IMR-90 (cell line): ENCODE data around the gene CPLX4. TPM values are rescaled to one million over a fixed set of nuclear protein-coding genes. Genes with fewer than 3 reads are reported as not detected.

Source experiments
- ATAC-seq: fragments of 200-7000 bp; cut with Tn5 transposase; 2 replicates; pipeline ENCODE4 v1.9.1; 2020; ENCODE audit warnings: low read depth, mild to moderate bottlenecking, moderate library complexity
- BruUV-seq: library from RNA; stranded (reverse); fragments of 400-500 nt; replicated peaks from 2 replicates; lab custom pipeline; 2021; lab: Mats Ljungman, UMichigan
- CTCF ChIA-PET: fragments of 300-600 bp; formaldehyde crosslinking; extraction: SDS; loops from one replicate; lab custom pipeline; 2021; ENCODE audit warnings: antibody characterized with exemption; lab: Yijun Ruan, JAX
- POLR2A ChIA-PET: fragments of 300-600 bp; sonication (Branson Sonifier 250); formaldehyde crosslinking; loops from one replicate; lab custom pipeline; 2022; ENCODE audit warnings: antibody characterized with exemption; ENCODE audit not compliant: unreplicated experiment; lab: Charles Lee
- DNase-seq: peaks from one replicate; pipeline ENCODE4 v3.0.0; 2013
- H2AFZ ChIP-seq: replicated peaks from 2 replicates; pipeline ENCODE3; 2013; ENCODE audit warnings: low read length, mild to moderate bottlenecking; ENCODE audit not compliant: poor library complexity
- H2AK5ac ChIP-seq: 2 replicates; pipeline ENCODE4 v1.6.1; 2013; ENCODE audit warnings: low read depth, low read length, inconsistent platforms
- H2AK9ac ChIP-seq: replicated peaks from 2 replicates; pipeline ENCODE3; 2013; ENCODE audit warnings: mild to moderate bottlenecking, low read depth, low read length, moderate library complexity; ENCODE audit not compliant: poor library complexity
- H2BK120ac ChIP-seq: 2 replicates; pipeline ENCODE4 v1.6.1; 2013; ENCODE audit warnings: low read depth, low read length, inconsistent platforms
- H2BK15ac ChIP-seq: 3 replicates; pipeline ENCODE4 v1.6.1; 2013; ENCODE audit warnings: low read depth, low read length, inconsistent platforms
- H2BK20ac ChIP-seq: 2 replicates; pipeline ENCODE4 v1.6.1; 2013; ENCODE audit warnings: low read depth, mild to moderate bottlenecking, inconsistent platforms, low read length, moderate library complexity
- H2BK5ac ChIP-seq: 2 replicates; pipeline ENCODE4 v1.6.1; 2013; ENCODE audit warnings: mild to moderate bottlenecking, low read depth, low read length, inconsistent platforms; ENCODE audit not compliant: poor library complexity, severe bottlenecking
- H3K14ac ChIP-seq: replicated peaks from 2 replicates; pipeline ENCODE4 v1.6.1; 2013; ENCODE audit warnings: low read depth, low read length, inconsistent platforms
- H3K18ac ChIP-seq: 2 replicates; pipeline ENCODE4 v1.6.1; 2013; ENCODE audit warnings: low read depth, low read length, control low read depth
- H3K23ac ChIP-seq: 2 replicates; pipeline ENCODE4 v1.6.1; 2013; ENCODE audit warnings: low read depth, low read length, inconsistent platforms
- H3K27ac ChIP-seq: 2 replicates; pipeline ENCODE4 v1.5.1; 2013; ENCODE audit warnings: mild to moderate bottlenecking, control low read depth, low read length; ENCODE audit not compliant: insufficient read depth
- H3K27me3 ChIP-seq: 2 replicates; pipeline ENCODE4 v1.6.1; 2013; ENCODE audit warnings: low read length; ENCODE audit not compliant: control insufficient read depth, insufficient read depth
- H3K36me3 ChIP-seq: 2 replicates; pipeline ENCODE4 v1.6.1; 2013; ENCODE audit warnings: low read length, mixed read lengths; ENCODE audit not compliant: control insufficient read depth, insufficient read depth
- H3K4ac ChIP-seq: 2 replicates; pipeline ENCODE4 v1.6.1; 2013; ENCODE audit warnings: low read depth, low read length, inconsistent platforms
- H3K4me1 ChIP-seq: 2 replicates; pipeline ENCODE4 v1.6.1; 2013; ENCODE audit warnings: low read length, mixed read lengths; ENCODE audit not compliant: control insufficient read depth, insufficient read depth
- H3K4me2 ChIP-seq: 2 replicates; pipeline ENCODE4 v1.6.1; 2013; ENCODE audit warnings: low read depth, mild to moderate bottlenecking, control low read depth, low read length, moderate library complexity
- H3K4me3 ChIP-seq: 2 replicates; pipeline ENCODE4 v1.5.1; 2013; ENCODE audit warnings: low read depth, mild to moderate bottlenecking, control low read depth, low read length, moderate library complexity; ENCODE audit not compliant: insufficient read depth
- H3K56ac ChIP-seq: 2 replicates; pipeline ENCODE4 v1.6.1; 2013; ENCODE audit warnings: low read length, inconsistent platforms; ENCODE audit not compliant: insufficient read depth; ENCODE audit errors: extremely low read depth
- H3K79me1 ChIP-seq, 2 experiments: 2 replicates each; pipeline ENCODE4 v1.6.1; 2013; ENCODE audit warnings: low read length in 2 of 2, inconsistent platforms in 1 of 2, low read depth in 1 of 2
- H3K9ac ChIP-seq: 2 replicates; pipeline ENCODE4 v1.6.1; 2013; ENCODE audit warnings: low read depth, low read length, control low read depth
- H3K9me1 ChIP-seq: 2 replicates; pipeline ENCODE4 v1.6.1; 2013; ENCODE audit warnings: low read length, inconsistent platforms; ENCODE audit not compliant: insufficient read depth
- H3K9me3 ChIP-seq: 2 replicates; pipeline ENCODE4 v1.6.1; 2013; ENCODE audit warnings: low read length; ENCODE audit not compliant: control insufficient read depth, insufficient read depth
- H4K20me1 ChIP-seq: 2 replicates; pipeline ENCODE4 v1.6.1; 2013; ENCODE audit warnings: low read length, inconsistent platforms; ENCODE audit not compliant: insufficient read depth
- H4K5ac ChIP-seq: 2 replicates; pipeline ENCODE4 v1.6.1; 2013; ENCODE audit warnings: mild to moderate bottlenecking, low read depth, low read length, control low read depth
- H4K8ac ChIP-seq, 2 experiments: 2 replicates each; pipeline ENCODE4 v1.6.1; 2013; ENCODE audit warnings: low read depth in 2 of 2, low read length in 2 of 2, control low read depth in 1 of 2, inconsistent platforms in 1 of 2
- H4K91ac ChIP-seq: 2 replicates; pipeline ENCODE4 v1.6.1; 2013; ENCODE audit warnings: low read depth, low read length, inconsistent platforms; ENCODE audit not compliant: insufficient read depth
- BHLHE40 ChIP-seq: fragments of 150-350 bp; IDR thresholded peaks from 2 replicates; pipeline ENCODE4 v1.6.1; 2016; ENCODE audit warnings: mild to moderate bottlenecking, low read depth, low read length
- CEBPB ChIP-seq: IDR thresholded peaks from 2 replicates; pipeline ENCODE4 v1.6.1; 2012; ENCODE audit warnings: low read depth, low read length, improper control_type of control experiment
- CHD1 ChIP-seq: IDR thresholded peaks from 2 replicates; pipeline ENCODE4 v1.6.1; 2012; ENCODE audit warnings: low read depth, low read length, improper control_type of control experiment
- FOS ChIP-seq: fragments of 150-350 bp; IDR thresholded peaks from 2 replicates; pipeline ENCODE4 v1.6.1; 2016; ENCODE audit warnings: low read depth, low read length
- MAFK ChIP-seq: IDR thresholded peaks from 2 replicates; pipeline ENCODE4 v1.6.1; 2012; ENCODE audit warnings: low read depth, low read length, improper control_type of control experiment
- MAZ ChIP-seq: IDR thresholded peaks from 2 replicates; pipeline ENCODE4 v1.6.1; 2012; ENCODE audit warnings: low read depth, mild to moderate bottlenecking, low read length, improper control_type of control experiment, moderate library complexity, borderline replicate concordance
- NFE2L2 ChIP-seq: fragments of 150-350 bp; IDR thresholded peaks from 2 replicates; pipeline ENCODE4 v1.6.1; 2016; ENCODE audit warnings: low read depth, mild to moderate bottlenecking, low read length
- POLR2A ChIP-seq: IDR thresholded peaks from 2 replicates; pipeline ENCODE4 v1.6.1; 2012; ENCODE audit warnings: mild to moderate bottlenecking, low read depth, low read length
- RCOR1 ChIP-seq: IDR thresholded peaks from 2 replicates; pipeline ENCODE4 v1.6.1; 2012; ENCODE audit warnings: mild to moderate bottlenecking, low read length, improper control_type of control experiment; ENCODE audit not compliant: insufficient replicate concordance
- SMC3 ChIP-seq: fragments of 150-350 bp; IDR thresholded peaks from 2 replicates; pipeline ENCODE4 v1.6.1; 2016; ENCODE audit warnings: low read depth, mild to moderate bottlenecking, antibody characterized with exemption, low read length, moderate library complexity
- USF2 ChIP-seq: fragments of 150-350 bp; IDR thresholded peaks from 2 replicates; pipeline ENCODE4 v1.6.1; 2017; ENCODE audit warnings: mild to moderate bottlenecking, antibody characterized with exemption, low read length, low read depth
- WGBS, 2 experiments: methylation state at CpG; one replicate each; pipeline versions ENCODE4 v1.1.5 to v1.1.7; 2013; ENCODE audit warnings: missing lambda C conversion rate in 2 of 2; ENCODE audit not compliant: insufficient read length in 1 of 2; ENCODE audit errors: extremely low coverage in 2 of 2; 5-methylcytosine and 5-hydroxymethylcytosine counted together
- dilution Hi-C: fragments of 300-500 bp; cut with HindIII; formaldehyde crosslinking; loops from one replicate; pipeline ENCODE4 v1.14.3; 2018; ENCODE audit warnings: low sequenced_read_pairs; ENCODE audit not compliant: unreplicated experiment
- in situ Hi-C: fragments of 300-500 bp; cut with MboI; formaldehyde crosslinking; loops from 3 replicates; pipeline ENCODE4 v1.14.3; 2019; ENCODE audit warnings: low sequenced_read_pairs, inconsistent platforms, mixed read lengths
- intact Hi-C: fragments of 100-400 bp; cut with micrococcal nuclease; formaldehyde crosslinking; loops from 2 replicates; pipeline ENCODE4 v1.10.0; 2022
- polyA plus RNA-seq, 3 experiments: library from polyadenylated mRNA; depleted of rRNA; stranded (reverse); fragments of >200 nt; gene quantifications; 2 replicates each; pipeline ENCODE4 v1.2.3, GENCODE V29; 2012; ENCODE audit warnings: low replicate concordance in 1 of 3
- total RNA-seq: library from RNA; depleted of rRNA; stranded (reverse); fragments of >200 nt; gene quantifications from 2 replicates; pipeline ENCODE4 v1.2.3, GENCODE V29; 2012
- TF ChIP-seq, protein P1 (sequence below): fragments of 150-350 bp; IDR thresholded peaks from 2 replicates; pipeline ENCODE4 v1.6.1; 2016; ENCODE audit warnings: low read depth, mild to moderate bottlenecking, low read length, moderate library complexity, borderline replicate concordance
- TF ChIP-seq, protein P2 (sequence below): conservative IDR thresholded peaks from 2 replicates; pipeline ENCODE4 v1.5.1; 2012; ENCODE audit warnings: mild to moderate bottlenecking, low read depth, low read length, improper control_type of control experiment

Gene CPLX4
- total and polyA plus RNA-seq, 2 of the 4 experiments (the other 2 are of a cell fraction): not detected

GRCh38 chr18:59286341-59286740, 32.1 kb downstream of the CPLX4 start:
- dilution Hi-C loops: no loop called here

More at GRCh38 chr18:59286341-59286740, 32.1 kb downstream of the CPLX4 start:
- Histone ChIP-seq H3K14ac (no peak overlapping the region), H2AFZ (no peak overlapping the region), H3K4me1 (no peaks in the 10 kb centered on the region), H3K56ac (no peak overlapping the region), H3K9me1 (no peaks in the 10 kb centered on the region), H3K27me3 (peaks cover 46% of the 10 kb centered on the region), H3K9me3 (peaks cover 3% of the 10 kb centered on the region; the same call in 1 of the 2 replicates), H3K23ac (no peak overlapping the region), H3K9ac (no peak overlapping the region), H2BK15ac (no peak overlapping the region), H2AK9ac (no peak overlapping the region), H4K5ac (no peak overlapping the region), H4K91ac (no peak overlapping the region), H3K4me3 (no peak overlapping the region), H3K4ac (no peak overlapping the region), H3K4me2 (no peak overlapping the region), H2BK20ac (no peak overlapping the region), H2AK5ac (no peak overlapping the region), H4K20me1 (no peaks in the 10 kb centered on the region), H2BK5ac (no peak overlapping the region), H3K27ac (no peak overlapping the region), H3K18ac (no peak overlapping the region), H2BK120ac (no peak overlapping the region), H4K8ac (no peak overlapping the region), H3K79me1 (no peaks in the 10 kb centered on the region), H3K36me3 (no peaks in the 10 kb centered on the region)
- ChIA-PET POLR2A (no interaction called here), CTCF (interaction anchor here (1.4 kb wide), 1 partner anchor 34 kb away, joined by 3 read pairs; no protein-coding TSS in a partner anchor)
- no peak for TF ChIP-seq FOS
- TF ChIP-seq MAFK: no peak
- TF ChIP-seq CHD1: no peak
- TF ChIP-seq NFE2L2: no peak
- TF ChIP-seq RCOR1: no peak
- TF ChIP-seq CEBPB: no peak
- TF ChIP-seq, protein P1, sequence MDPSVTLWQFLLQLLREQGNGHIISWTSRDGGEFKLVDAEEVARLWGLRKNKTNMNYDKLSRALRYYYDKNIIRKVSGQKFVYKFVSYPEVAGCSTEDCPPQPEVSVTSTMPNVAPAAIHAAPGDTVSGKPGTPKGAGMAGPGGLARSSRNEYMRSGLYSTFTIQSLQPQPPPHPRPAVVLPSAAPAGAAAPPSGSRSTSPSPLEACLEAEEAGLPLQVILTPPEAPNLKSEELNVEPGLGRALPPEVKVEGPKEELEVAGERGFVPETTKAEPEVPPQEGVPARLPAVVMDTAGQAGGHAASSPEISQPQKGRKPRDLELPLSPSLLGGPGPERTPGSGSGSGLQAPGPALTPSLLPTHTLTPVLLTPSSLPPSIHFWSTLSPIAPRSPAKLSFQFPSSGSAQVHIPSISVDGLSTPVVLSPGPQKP: no peak
- no peak for TF ChIP-seq MAZ
- no peak for TF ChIP-seq SMC3
- no peak for TF ChIP-seq POLR2A
- no peak for TF ChIP-seq USF2
- no peak for TF ChIP-seq BHLHE40
- TF ChIP-seq, protein P2, sequence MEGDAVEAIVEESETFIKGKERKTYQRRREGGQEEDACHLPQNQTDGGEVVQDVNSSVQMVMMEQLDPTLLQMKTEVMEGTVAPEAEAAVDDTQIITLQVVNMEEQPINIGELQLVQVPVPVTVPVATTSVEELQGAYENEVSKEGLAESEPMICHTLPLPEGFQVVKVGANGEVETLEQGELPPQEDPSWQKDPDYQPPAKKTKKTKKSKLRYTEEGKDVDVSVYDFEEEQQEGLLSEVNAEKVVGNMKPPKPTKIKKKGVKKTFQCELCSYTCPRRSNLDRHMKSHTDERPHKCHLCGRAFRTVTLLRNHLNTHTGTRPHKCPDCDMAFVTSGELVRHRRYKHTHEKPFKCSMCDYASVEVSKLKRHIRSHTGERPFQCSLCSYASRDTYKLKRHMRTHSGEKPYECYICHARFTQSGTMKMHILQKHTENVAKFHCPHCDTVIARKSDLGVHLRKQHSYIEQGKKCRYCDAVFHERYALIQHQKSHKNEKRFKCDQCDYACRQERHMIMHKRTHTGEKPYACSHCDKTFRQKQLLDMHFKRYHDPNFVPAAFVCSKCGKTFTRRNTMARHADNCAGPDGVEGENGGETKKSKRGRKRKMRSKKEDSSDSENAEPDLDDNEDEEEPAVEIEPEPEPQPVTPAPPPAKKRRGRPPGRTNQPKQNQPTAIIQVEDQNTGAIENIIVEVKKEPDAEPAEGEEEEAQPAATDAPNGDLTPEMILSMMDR: no peak
- intact Hi-C loops: no loop called here
- BruUV-seq: no TSS peak
- ATAC-seq (no peak), DNase-seq (no peak)
- in situ Hi-C loops: no loop called here
- 20% methylated on average over 2 of the region's 6 CpGs; no CpG with 5 or more reads in 1 of the 2 experiments for WGBS, 2 experiments
